CD4-positive, alpha-beta T cell treated with Interleukin-17A for 4 hours (primary cell): ENCODE data around the gene KIAA1958.

ENCODE experiments used
- DNase-seq: peaks from one replicate; pipeline ENCODE4 v3.0.0-alpha.2; 2020; ENCODE audit warnings: mixed read lengths

Gene KIAA1958

GRCh38 chr9:112531666-112532282 is 45.1 kb downstream of the KIAA1958 start:
- DNase-seq = no peak

GRCh38 chr9:112532427-112532826 is 45.8 kb downstream of the KIAA1958 start:
- no peak for DNase-seq

- DNase-seq = no peak
Observed at GRCh38 chr9:112533660-112534059, 47.0 kb downstream of the KIAA1958 start.

GRCh38 chr9:112535301-112535700 is 48.7 kb downstream of the KIAA1958 start:
- DNase-seq = no peak

GRCh38 chr9:112535811-112536210 is 49.2 kb downstream of the KIAA1958 start:
- DNase-seq = no peak

- DNase-seq = no peak
Observed at GRCh38 chr9:112537561-112537960, 50.9 kb downstream of the KIAA1958 start.

GRCh38 chr9:112540800-112541199 is 54.2 kb downstream of the KIAA1958 start:
- DNase-seq = no peak

- DNase-seq = no peak
Observed at GRCh38 chr9:112541685-112542084, 55.1 kb downstream of the KIAA1958 start.

- DNase-seq = no peak
Observed at GRCh38 chr9:112542593-112543292, 56.1 kb downstream of the KIAA1958 start.

- DNase-seq = no peak
Observed at GRCh38 chr9:112544477-112544876, 57.9 kb downstream of the KIAA1958 start.

GRCh38 chr9:112545237-112545636 is 58.6 kb downstream of the KIAA1958 start:
- no peak for DNase-seq

GRCh38 chr9:112546149-112547012 is 59.8 kb downstream of the KIAA1958 start:
- no peak for DNase-seq

GRCh38 chr9:112548051-112548440 is 61.4 kb downstream of the KIAA1958 start:
- DNase-seq = no peak

- no peak for DNase-seq
Observed at GRCh38 chr9:112548836-112549595, 62.4 kb downstream of the KIAA1958 start.

GRCh38 chr9:112550531-112550930 is 63.9 kb downstream of the KIAA1958 start:
- DNase-seq = no peak

- no peak for DNase-seq
Observed at GRCh38 chr9:112551641-112552040, 65.0 kb downstream of the KIAA1958 start.

- no peak for DNase-seq
Observed at GRCh38 chr9:112552229-112553056, 65.8 kb downstream of the KIAA1958 start.

- no peak for DNase-seq
Observed at GRCh38 chr9:112553256-112553826, 66.7 kb downstream of the KIAA1958 start.

GRCh38 chr9:112554516-112554915 is 67.9 kb downstream of the KIAA1958 start:
- no peak for DNase-seq

GRCh38 chr9:112555101-112555643 is 68.5 kb downstream of the KIAA1958 start:
- no peak for DNase-seq

- DNase-seq = no peak
Observed at GRCh38 chr9:112555844-112556482, 69.3 kb downstream of the KIAA1958 start.
